Gastrocnemius medialis (tissue), 4 donors: ENCODE data around the gene APOL4.

Experiments
- CTCF ChIP-seq, 5 experiments: fragments of 450-650 bp in 3 of 5; fragments of 200-600 bp in 2 of 5; sonication (generic) in 2 of 5; IDR thresholded peaks in 4 of 5; conservative IDR thresholded peaks in 1 of 5; 1 replicate in 4 of 5; 2 replicates in 1 of 5; pipeline ENCODE4 v1.5.1; 2016 to 2019; ENCODE audit warnings: antibody characterized with exemption in 5 of 5, mild to moderate bottlenecking in 3 of 5, moderate library complexity in 3 of 5
- POLR2A ChIP-seq, 2 donors: fragments of 450-650 bp; IDR thresholded peaks; one replicate each; pipeline ENCODE4 v1.6.1; 2017; ENCODE audit warnings: antibody characterized with exemption in 2 of 2, mild to moderate bottlenecking in 2 of 2, moderate library complexity in 2 of 2

GRCh38 chr22:36145881-36146280 is 55.7 kb downstream of the APOL4 start:
- TF ChIP-seq POLR2A (IDR thresholded peaks at IDR 0.05) (no peak), CTCF (IDR thresholded peaks at IDR 0.05 in 4 of 5, conservative IDR thresholded peaks at IDR 0.05 in 1 of 5) (no peak)
